NCI-H1048 (cell line): ENCODE data around the gene CSTB.

Experiments used
- DNase-seq: peaks from one replicate; lab custom pipeline; 2025; lab: John Stamatoyannopoulos, UW

The CSTB gene

GRCh38 chr21:43789276-43790009, 13.3 kb upstream of the CSTB start, which contains the start of gene RRP1:
Gene RRP1, plus strand, starts transcription at chr21:43789577. Its CDS starts 53 bp downstream, at chr21:43789630.
- peak; percentile 88 for DNase-seq

- no peak for DNase-seq
These were observed 10.8 kb upstream of the CSTB start for GRCh38 chr21:43786807-43787440.

- no peak for DNase-seq
These were observed 10.2 kb upstream of the CSTB start for GRCh38 chr21:43786300-43786806.

- no peak for DNase-seq
These were observed 9.0 kb upstream of the CSTB start for GRCh38 chr21:43785134-43785533.

- no peak for DNase-seq
These were observed 7.1 kb upstream of the CSTB start for GRCh38 chr21:43783098-43783700.

- no peak for DNase-seq
These were observed 6.5 kb upstream of the CSTB start for GRCh38 chr21:43782431-43783097.

- no peak for DNase-seq
These were observed 5.7 kb upstream of the CSTB start for GRCh38 chr21:43781846-43782245.

GRCh38 chr21:43779660-43780059, 3.6 kb upstream of the CSTB start:
- DNase-seq, result no peak

- DNase-seq, result no peak
These were observed 2.6 kb upstream of the CSTB start for GRCh38 chr21:43778469-43779335.

GRCh38 chr21:43777953-43778352, 1.8 kb upstream of the CSTB start:
- DNase-seq, result no peak

- DNase-seq, result no peak
These were observed 918 bp downstream of the CSTB start for GRCh38 chr21:43775190-43775589.

GRCh38 chr21:43774163-43774562, 1.9 kb downstream of the CSTB start:
- DNase-seq, result no peak

GRCh38 chr21:43772425-43772821, 3.7 kb downstream of the CSTB start:
- DNase-seq, result peak; percentile 28

- DNase-seq, result no peak
These were observed 4.2 kb downstream of the CSTB start for GRCh38 chr21:43771698-43772424.

- no peak for DNase-seq
These were observed 4.9 kb downstream of the CSTB start for GRCh38 chr21:43771199-43771675.

GRCh38 chr21:43770066-43770655, 5.9 kb downstream of the CSTB start:
- DNase-seq, result no peak

GRCh38 chr21:43769325-43769958, 6.7 kb downstream of the CSTB start:
- no peak for DNase-seq

- no peak for DNase-seq
These were observed 7.3 kb downstream of the CSTB start for GRCh38 chr21:43768868-43769167.

GRCh38 chr21:43767984-43768867, 7.9 kb downstream of the CSTB start:
- DNase-seq, result no peak
